PC-3 (cell line): ENCODE results near the gene ICE2. TPM values are rescaled to one million over a fixed set of nuclear protein-coding genes. Genes with fewer than 3 reads are reported as not detected.
"Not testable (repeated sequence)": the region's sequence is repeated elsewhere in the genome, so short reads cannot be mapped to it uniquely, and the experiment has no call there.

Experiments
- ATAC-seq: fragments of 200-7000 bp; cut with Tn5 transposase; 2 replicates; pipeline ENCODE4 v1.9.1; 2020; ENCODE audit warnings: mild to moderate bottlenecking, moderate library complexity
- BruUV-seq: library from RNA; stranded (reverse); fragments of 400-500 nt; replicated peaks from 2 replicates; lab custom pipeline; 2021; lab: Mats Ljungman, UMichigan
- CTCF ChIA-PET: fragments of 300-600 bp; sonication (Branson Sonifier 250); formaldehyde crosslinking; loops from one replicate; lab custom pipeline; 2022; ENCODE audit warnings: antibody characterized with exemption; lab: Charles Lee
- POLR2A ChIA-PET: fragments of 300-600 bp; sonication (Branson Sonifier 250); formaldehyde crosslinking; loops from one replicate; lab custom pipeline; 2022; ENCODE audit warnings: antibody characterized with exemption; ENCODE audit not compliant: unreplicated experiment; lab: Charles Lee
- DNase-seq: peaks from one replicate; pipeline ENCODE4 v3.0.0-alpha.2; 2015
- H2AFZ ChIP-seq: fragments of 300-600 bp; sonication (generic); 2 replicates; pipeline ENCODE4 v1.6.0; 2016; ENCODE audit warnings: antibody characterized with exemption, low read length
- H3F3A ChIP-seq: fragments of 300-600 bp; sonication (generic); one replicate; pipeline ENCODE4 v1.6.0; 2017; ENCODE audit warnings: antibody characterized with exemption, low read length, control low read depth, mild to moderate bottlenecking; ENCODE audit not compliant: unreplicated experiment
- H3K27ac ChIP-seq: fragments of 300-600 bp; sonication (generic); 2 replicates; pipeline ENCODE4 v1.5.1; 2016; ENCODE audit warnings: mild to moderate bottlenecking, low read length
- H3K27me3 ChIP-seq: fragments of 300-600 bp; sonication (generic); 2 replicates; pipeline ENCODE4 v1.6.1; 2016; ENCODE audit warnings: low read length, mixed read lengths
- H3K36me3 ChIP-seq: fragments of 300-600 bp; sonication (generic); 2 replicates; pipeline ENCODE4 v1.6.1; 2016; ENCODE audit warnings: low read depth, mixed run types, low read length, mixed read lengths
- H3K4me1 ChIP-seq: fragments of 300-600 bp; sonication (generic); 2 replicates; pipeline ENCODE4 v1.5.1; 2016; ENCODE audit warnings: low read length; ENCODE audit not compliant: insufficient read depth
- H3K4me2 ChIP-seq: fragments of 300-600 bp; sonication (generic); 2 replicates; pipeline ENCODE4 v1.6.0; 2016; ENCODE audit warnings: low read length
- H3K4me3 ChIP-seq: fragments of 300-600 bp; sonication (generic); 2 replicates; pipeline ENCODE4 v1.5.1; 2016; ENCODE audit warnings: mild to moderate bottlenecking, low read length, mixed read lengths
- H3K79me2 ChIP-seq: fragments of 300-600 bp; sonication (generic); 2 replicates; pipeline ENCODE4 v1.6.1; 2017; ENCODE audit warnings: low read length, mixed read lengths
- H3K9ac ChIP-seq: fragments of 300-600 bp; sonication (generic); 2 replicates; pipeline ENCODE4 v1.6.0; 2016; ENCODE audit warnings: mild to moderate bottlenecking, low read length
- H3K9me2 ChIP-seq: fragments of 300-600 bp; sonication (generic); replicated peaks from 2 replicates; pipeline ENCODE4 v1.6.1; 2016; ENCODE audit warnings: mixed run types, low read length, mixed read lengths
- H3K9me3 ChIP-seq: fragments of 300-600 bp; sonication (generic); 2 replicates; pipeline ENCODE4 v1.6.1; 2016; ENCODE audit warnings: low read length, mixed read lengths
- H4K20me1 ChIP-seq: fragments of 300-600 bp; sonication (generic); 2 replicates; pipeline ENCODE4 v1.6.1; 2016; ENCODE audit warnings: low read length, mixed read lengths
- EZH2 ChIP-seq: fragments of 300-600 bp; sonication (generic); IDR thresholded peaks from one replicate; pipeline ENCODE4 v1.6.1; 2017; ENCODE audit warnings: antibody characterized with exemption, mild to moderate bottlenecking, low read length; ENCODE audit not compliant: unreplicated experiment
- EZH2phosphoT487 ChIP-seq: fragments of 300-600 bp; sonication (generic); IDR thresholded peaks from 2 replicates; pipeline ENCODE4 v1.6.1; 2018; ENCODE audit warnings: mild to moderate bottlenecking, antibody characterized with exemption, low read length, borderline replicate concordance
- intact Hi-C: fragments of 100-400 bp; cut with micrococcal nuclease; formaldehyde crosslinking; loops from 2 replicates; pipeline ENCODE4 v1.9.0; 2023
- total RNA-seq: library from RNA; depleted of rRNA; stranded (reverse); fragments of >200 nt; gene quantifications from 2 replicates; pipeline ENCODE4 v1.2.3, GENCODE V29; 2014
- TF ChIP-seq, protein P1 (sequence below): fragments of 300-600 bp; sonication (generic); conservative IDR thresholded peaks from 2 replicates; pipeline ENCODE4 v1.5.1; 2017; ENCODE audit warnings: antibody characterized with exemption, low read depth, mild to moderate bottlenecking, low read length

The ICE2 gene
- total RNA-seq, 1 experiment from 2014 or later, result 14.8 TPM

GRCh38 chr15:60405399-60405798 lies 73.5 kb downstream of the ICE2 start:
- Histone ChIP-seq H3F3A (peaks cover 14% of the 10 kb centered on the region), H2AFZ (no peak overlapping the region), H3K27ac (no peak overlapping the region; the same call in 1 of the 2 replicates), H3K27me3 (no peaks in the 10 kb centered on the region), H3K4me3 (no peak overlapping the region), H3K9me2 (no peaks in the 10 kb centered on the region), H3K4me2 (no peak overlapping the region), H3K79me2 (peaks cover 18% of the 10 kb centered on the region), H3K4me1 (peaks cover 66% of the 10 kb centered on the region), H3K9ac (no peak overlapping the region), H3K9me3 (no peaks in the 10 kb centered on the region), H4K20me1 (no peaks in the 10 kb centered on the region), H3K36me3 (no peaks in the 10 kb centered on the region)
- DNase-seq (no peak), ATAC-seq (no peak)
- TF ChIP-seq, protein P1, sequence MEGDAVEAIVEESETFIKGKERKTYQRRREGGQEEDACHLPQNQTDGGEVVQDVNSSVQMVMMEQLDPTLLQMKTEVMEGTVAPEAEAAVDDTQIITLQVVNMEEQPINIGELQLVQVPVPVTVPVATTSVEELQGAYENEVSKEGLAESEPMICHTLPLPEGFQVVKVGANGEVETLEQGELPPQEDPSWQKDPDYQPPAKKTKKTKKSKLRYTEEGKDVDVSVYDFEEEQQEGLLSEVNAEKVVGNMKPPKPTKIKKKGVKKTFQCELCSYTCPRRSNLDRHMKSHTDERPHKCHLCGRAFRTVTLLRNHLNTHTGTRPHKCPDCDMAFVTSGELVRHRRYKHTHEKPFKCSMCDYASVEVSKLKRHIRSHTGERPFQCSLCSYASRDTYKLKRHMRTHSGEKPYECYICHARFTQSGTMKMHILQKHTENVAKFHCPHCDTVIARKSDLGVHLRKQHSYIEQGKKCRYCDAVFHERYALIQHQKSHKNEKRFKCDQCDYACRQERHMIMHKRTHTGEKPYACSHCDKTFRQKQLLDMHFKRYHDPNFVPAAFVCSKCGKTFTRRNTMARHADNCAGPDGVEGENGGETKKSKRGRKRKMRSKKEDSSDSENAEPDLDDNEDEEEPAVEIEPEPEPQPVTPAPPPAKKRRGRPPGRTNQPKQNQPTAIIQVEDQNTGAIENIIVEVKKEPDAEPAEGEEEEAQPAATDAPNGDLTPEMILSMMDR, result no peak
- TF ChIP-seq EZH2 (no peak), EZH2phosphoT487 (no peak)
- intact Hi-C loops, result loop anchor here (5.0 kb wide), 1 partner anchor 72 kb away; the partner anchor contains the start of gene ICE2
- CTCF ChIA-PET, result no interaction called here
- POLR2A ChIA-PET, result interaction anchor here (0.5 to 0.7 kb wide), 2 partner anchors 22 to 87 kb away, joined by 3 to 4 read pairs; no protein-coding TSS in a partner anchor
- BruUV-seq, result no TSS peak

DNA sequence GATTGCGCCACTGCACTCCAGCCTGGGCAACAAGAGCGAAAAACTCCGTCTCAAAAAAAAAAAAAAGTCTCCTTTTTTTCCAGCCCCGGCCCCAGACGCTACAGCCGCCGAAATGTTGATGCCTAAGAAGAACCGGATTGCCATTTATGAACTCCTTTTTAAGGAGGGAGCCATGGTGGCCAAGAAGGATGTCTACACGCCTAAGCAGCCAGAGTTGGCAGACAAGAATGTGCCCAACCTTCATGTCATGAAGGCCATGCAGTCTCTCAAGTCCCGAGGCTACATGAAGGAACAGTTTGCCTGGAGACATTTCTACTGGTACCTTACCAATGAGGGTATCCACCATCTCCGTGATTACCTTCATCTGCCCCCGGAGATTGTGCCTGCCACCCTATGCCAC lies 74.6 kb downstream of the ICE2 start:
- H3K27me3 ChIP-seq, intact Hi-C loops, POLR2A ChIA-PET, H3K9me3 ChIP-seq, H4K20me1 ChIP-seq, H2AFZ ChIP-seq, H3K4me3 ChIP-seq, H3K36me3 ChIP-seq, DNase-seq, H3K9me2 ChIP-seq, H3K4me2 ChIP-seq, H3K27ac ChIP-seq, BruUV-seq, H3K9ac ChIP-seq, CTCF ChIA-PET, ATAC-seq: not testable (repeated sequence)
- peaks cover 76% of the 10 kb centered on the region for H3K4me1 ChIP-seq
- peaks cover 22% of the 10 kb centered on the region for H3K79me2 ChIP-seq
- H3F3A ChIP-seq, result peaks cover 14% of the 10 kb centered on the region

DNA sequence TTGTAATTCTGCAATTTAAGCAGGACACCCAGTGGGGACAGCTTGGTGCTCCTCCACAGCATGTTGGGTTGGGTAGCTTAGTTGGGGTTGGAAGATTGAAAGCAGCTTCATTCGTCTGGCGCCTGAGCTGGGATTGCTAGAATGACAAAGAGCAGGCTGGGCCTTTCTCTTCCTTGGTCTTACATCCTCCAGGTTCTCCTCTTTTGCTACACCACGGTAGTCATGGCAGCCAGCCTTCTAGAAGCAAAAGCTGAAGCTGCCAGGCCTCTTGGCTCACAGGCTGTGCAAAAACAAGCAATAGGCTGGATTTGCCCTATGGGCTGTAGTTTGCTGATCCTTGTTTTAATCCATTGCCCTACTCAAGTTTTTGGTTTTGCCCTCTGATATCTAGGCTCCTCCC lies 78.0 kb downstream of the ICE2 start:
- Histone ChIP-seq H3K4me3 (no peak overlapping the region), H3K27me3 (no peaks in the 10 kb centered on the region), H2AFZ (no peak overlapping the region), H4K20me1 (peaks cover 17% of the 10 kb centered on the region), H3K79me2 (peaks cover 38% of the 10 kb centered on the region), H3F3A (peaks cover 7% of the 10 kb centered on the region), H3K4me1 (peaks cover 58% of the 10 kb centered on the region), H3K9ac (no peak overlapping the region), H3K9me2 (no peaks in the 10 kb centered on the region), H3K36me3 (peaks cover 15% of the 10 kb centered on the region), H3K9me3 (no peaks in the 10 kb centered on the region), H3K27ac (peak overlapping the region; percentile 98; the same call in 1 of the 2 replicates), H3K4me2 (peak overlapping the region; percentile 95; the same call in 1 of the 2 replicates)
- POLR2A ChIA-PET, result interaction anchor here (0.6 kb wide), 1 partner anchor 192 kb away, joined by 3 read pairs; no protein-coding TSS in a partner anchor
- intact Hi-C loops, result loop anchor here (1.0 kb wide), 1 partner anchor 7 kb away; no protein-coding TSS in a partner anchor
- no peak for DNase-seq
- CTCF ChIA-PET, result no interaction called here
- ATAC-seq, result no peak
- no TSS peak for BruUV-seq
- TF ChIP-seq EZH2, result no peak
- TF ChIP-seq, protein P1, result no peak
- no peak for TF ChIP-seq EZH2phosphoT487
